Activated naive CD8-positive, alpha-beta T cell treated with anti-CD3 and anti-CD28 coated beads, Interleukin-2, amount 50 U/mL, for 24 hours (primary cell): Measurements from ENCODE around the gene ACAP3.

Experiments
- ATAC-seq: fragments of 150-1000 bp; cut with Tn5 transposase; one replicate; pipeline ENCODE4 v1.10.0; 2021
- DNase-seq: peaks from one replicate; pipeline ENCODE4 v3.0.0; 2021
- H3K27ac Mint-ChIP-seq: one replicate; pipeline ENCODE4 v1.8.0; 2021; ENCODE audit warnings: mild to moderate bottlenecking, mixed read lengths
- H3K27me3 Mint-ChIP-seq: one replicate; pipeline ENCODE4 v1.8.0; 2021; ENCODE audit warnings: mixed read lengths
- H3K36me3 Mint-ChIP-seq: one replicate; pipeline ENCODE4 v1.8.0; 2021; ENCODE audit warnings: low read depth, mixed read lengths
- H3K4me1 Mint-ChIP-seq: one replicate; pipeline ENCODE4 v1.8.0; 2021; ENCODE audit warnings: mixed read lengths
- H3K4me3 Mint-ChIP-seq: one replicate; pipeline ENCODE4 v1.8.0; 2021; ENCODE audit warnings: mild to moderate bottlenecking, moderate library complexity, mixed read lengths
- H3K9me3 Mint-ChIP-seq: one replicate; pipeline ENCODE4 v1.8.0; 2021; ENCODE audit warnings: mixed read lengths

ACAP3 gene

GRCh38 chr1:1285611-1286311, 22.0 kb downstream of the ACAP3 start:
- Mint-ChIP-seq H3K36me3 (no peaks in the 10 kb centered on the region), H3K27ac (no peak overlapping the region), H3K27me3 (no peaks in the 10 kb centered on the region), H3K9me3 (no peaks in the 10 kb centered on the region), H3K4me3 (no peak overlapping the region), H3K4me1 (no peaks in the 10 kb centered on the region)
- DNase-seq (no peak), ATAC-seq (no peak)

GRCh38 chr1:1285102-1285571, 22.6 kb downstream of the ACAP3 start:
- Mint-ChIP-seq H3K27ac (no peak overlapping the region), H3K27me3 (no peaks in the 10 kb centered on the region), H3K36me3 (no peaks in the 10 kb centered on the region), H3K9me3 (no peaks in the 10 kb centered on the region), H3K4me1 (no peaks in the 10 kb centered on the region), H3K4me3 (no peak overlapping the region)
- ATAC-seq (no peak), DNase-seq (no peak)

- H3K27me3 Mint-ChIP-seq, result no peaks in the 10 kb centered on the region
- no peaks in the 10 kb centered on the region for H3K36me3 Mint-ChIP-seq
- ATAC-seq (no peak), DNase-seq (no peak)
- no peaks in the 10 kb centered on the region for H3K4me1 Mint-ChIP-seq
- H3K27ac Mint-ChIP-seq, result no peak overlapping the region
- H3K4me3 Mint-ChIP-seq, result no peak overlapping the region
- no peaks in the 10 kb centered on the region for H3K9me3 Mint-ChIP-seq
Observed at GRCh38 chr1:1284221-1285101, 23.3 kb downstream of the ACAP3 start.

- Mint-ChIP-seq H3K36me3 (no peaks in the 10 kb centered on the region), H3K4me3 (no peak overlapping the region), H3K4me1 (no peaks in the 10 kb centered on the region), H3K9me3 (no peaks in the 10 kb centered on the region), H3K27ac (no peak overlapping the region), H3K27me3 (no peaks in the 10 kb centered on the region)
- ATAC-seq, result no peak
- DNase-seq, result no peak
Observed at GRCh38 chr1:1283821-1284220, 23.9 kb downstream of the ACAP3 start.

- no peaks in the 10 kb centered on the region for H3K36me3 Mint-ChIP-seq
- H3K4me1 Mint-ChIP-seq, result no peaks in the 10 kb centered on the region
- DNase-seq, result no peak
- ATAC-seq, result peak; percentile 56
- no peak overlapping the region for H3K27ac Mint-ChIP-seq
- no peak overlapping the region for H3K4me3 Mint-ChIP-seq
- no peaks in the 10 kb centered on the region for H3K9me3 Mint-ChIP-seq
- no peaks in the 10 kb centered on the region for H3K27me3 Mint-ChIP-seq
Observed at GRCh38 chr1:1282998-1283397, 24.7 kb downstream of the ACAP3 start.

GRCh38 chr1:1281533-1282321, 26.0 kb downstream of the ACAP3 start:
- Mint-ChIP-seq H3K9me3 (no peaks in the 10 kb centered on the region), H3K36me3 (no peaks in the 10 kb centered on the region), H3K4me3 (no peak overlapping the region), H3K4me1 (no peaks in the 10 kb centered on the region), H3K27ac (no peak overlapping the region), H3K27me3 (no peaks in the 10 kb centered on the region)
- no peak for DNase-seq
- ATAC-seq, result peak; percentile 16

GRCh38 chr1:1280782-1281481, 26.8 kb downstream of the ACAP3 start:
- Mint-ChIP-seq H3K4me1 (no peaks in the 10 kb centered on the region), H3K27me3 (no peaks in the 10 kb centered on the region), H3K27ac (no peak overlapping the region), H3K4me3 (no peak overlapping the region), H3K36me3 (no peaks in the 10 kb centered on the region), H3K9me3 (no peaks in the 10 kb centered on the region)
- DNase-seq (no peak), ATAC-seq (no peak)

- Mint-ChIP-seq H3K4me3 (no peak overlapping the region), H3K27ac (no peak overlapping the region), H3K9me3 (no peaks in the 10 kb centered on the region), H3K27me3 (no peaks in the 10 kb centered on the region), H3K4me1 (peaks cover 5% of the 10 kb centered on the region), H3K36me3 (no peaks in the 10 kb centered on the region)
- ATAC-seq (no peak), DNase-seq (no peak)
Observed at GRCh38 chr1:1279028-1279427, 28.7 kb downstream of the ACAP3 start.

- Mint-ChIP-seq H3K27ac (no peak overlapping the region), H3K4me1 (peaks cover 5% of the 10 kb centered on the region), H3K27me3 (no peaks in the 10 kb centered on the region), H3K9me3 (no peaks in the 10 kb centered on the region), H3K36me3 (no peaks in the 10 kb centered on the region), H3K4me3 (no peak overlapping the region)
- DNase-seq (no peak), ATAC-seq (no peak)
Observed at GRCh38 chr1:1278620-1279019, 29.1 kb downstream of the ACAP3 start.

- ATAC-seq, result no peak
- Mint-ChIP-seq H3K9me3 (no peaks in the 10 kb centered on the region), H3K4me3 (peak overlapping the region; percentile 27), H3K27me3 (no peaks in the 10 kb centered on the region), H3K36me3 (peaks cover 11% of the 10 kb centered on the region), H3K27ac (no peak overlapping the region), H3K4me1 (peaks cover 24% of the 10 kb centered on the region)
- DNase-seq, result no peak
Observed at GRCh38 chr1:1275836-1276235, 31.9 kb downstream of the ACAP3 start.

GRCh38 chr1:1274931-1275431, 32.7 kb downstream of the ACAP3 start:
- Mint-ChIP-seq H3K27ac (peak overlapping the region; percentile 65), H3K9me3 (no peaks in the 10 kb centered on the region), H3K4me1 (peaks cover 33% of the 10 kb centered on the region), H3K27me3 (no peaks in the 10 kb centered on the region), H3K36me3 (peaks cover 17% of the 10 kb centered on the region), H3K4me3 (peak overlapping the region; percentile 74)
- ATAC-seq, result no peak
- DNase-seq, result no peak

- ATAC-seq, result peak; percentile 11
- H3K27me3 Mint-ChIP-seq, result no peaks in the 10 kb centered on the region
Observed at GRCh38 chr1:1274299-1274930, 33.3 kb downstream of the ACAP3 start.

GRCh38 chr1:1273512-1274298, 34.0 kb downstream of the ACAP3 start, which contains the start of gene UBE2J2:
Gene UBE2J2, minus strand, starts transcription at chr1:1273854. Its CDS starts 5,862 bp downstream, at chr1:1267992.
- Mint-ChIP-seq H3K4me3 (peak within 1 kb of the TSS; percentile 86), H3K4me1 (peaks cover 37% of the 10 kb centered on the region)

More at GRCh38 chr1:1274299-1274930, 33.3 kb downstream of the ACAP3 start:
- Mint-ChIP-seq H3K36me3 (peaks cover 17% of the 10 kb centered on the region), H3K27ac (peak overlapping the region; percentile 65), H3K9me3 (no peaks in the 10 kb centered on the region), H3K4me3 (peak overlapping the region; percentile 74), H3K4me1 (peaks cover 37% of the 10 kb centered on the region)
- no peak for DNase-seq

More at GRCh38 chr1:1273512-1274298, 34.0 kb downstream of the ACAP3 start, which contains the start of gene UBE2J2:
- Mint-ChIP-seq H3K27ac (peak within 1 kb of the TSS; percentile 84), H3K36me3 (peaks cover 17% of the 10 kb centered on the region), H3K27me3 (no peaks in the 10 kb centered on the region), H3K9me3 (no peaks in the 10 kb centered on the region)
- DNase-seq (peak; percentile 94), ATAC-seq (peak; percentile 90)
